ENCODE measurements around the gene ST3GAL2. TPM values are rescaled to one million over a fixed set of nuclear protein-coding genes. Genes with fewer than 3 reads are reported as not detected.
A peak's percentile ranks its signal among the peaks of the same experiment; 100 is the strongest.

Gene ST3GAL2
- total and polyA plus RNA-seq, 9 of the 15 experiments (the other 6 are each of a cell fraction or from before 2014, with no cell fraction given), result 1.5 to 108 (median 34.3) TPM

DNA sequence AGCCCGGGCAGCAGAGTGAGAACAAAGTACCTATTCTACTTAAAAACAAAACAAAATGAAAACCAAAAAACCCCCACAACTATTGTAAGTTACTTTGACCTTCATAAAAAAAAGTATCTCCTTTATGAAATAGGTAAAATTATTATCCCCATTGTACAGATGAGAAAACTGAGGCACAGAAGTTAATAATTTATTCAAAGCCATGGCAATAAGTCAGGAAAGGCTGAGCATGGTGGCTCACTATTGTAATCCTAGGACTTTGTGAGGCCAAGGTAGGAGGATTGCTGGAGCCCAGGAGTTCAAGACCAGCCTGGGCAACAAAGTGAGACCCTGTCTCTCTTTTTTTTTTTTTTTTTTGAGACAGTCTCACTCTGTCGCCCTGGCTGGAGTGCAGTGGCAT, 46.0 kb upstream of the ST3GAL2 start:
- CTCF ChIA-PET (ENCODE audit: low intra/inter-chr PET ratio), result no interaction called here
- no peak overlapping the region for H3K4me3 ChIP-seq
- FAIRE-seq, result no peak
- peaks cover 52% of the 10 kb centered on the region; the same call in 2 of the 3 replicates for H3K36me3 ChIP-seq (ENCODE audit: control insufficient read depth, insufficient read depth, low read length)
- POLR2A ChIA-PET, result no interaction called here
- BruUV-seq (replicated peaks), result no TSS peak
- no peak overlapping the region for H3K27ac ChIP-seq (ENCODE audit: extremely low read depth, low read depth, low read length)
- intact Hi-C loops (cut with micrococcal nuclease) (no loop called here), in situ Hi-C loops (cut with MboI) (no loop called here)
- no peak overlapping the region for H2AFZ ChIP-seq (ENCODE audit: low read depth, low read length)
- DNase-seq (ENCODE audit: extremely low read depth in 1 of 4, low spot score in 3 of 4), result no peak
- H3K9me1 ChIP-seq (ENCODE audit: control insufficient read depth, insufficient read depth, low read length), result peaks cover 3% of the 10 kb centered on the region
- ATAC-seq, result no peak
- no peaks in the 10 kb centered on the region; the same call in 1 of the 2 replicates for H4K20me1 ChIP-seq (replicated peaks; ENCODE audit: control insufficient read depth, insufficient read depth, low read length)
- WGBS (ENCODE audit: insufficient coverage, low coverage, missing lambda C conversion rate), result 90% methylated on average over 1 of the region's 2 CpGs
- no peaks in the 10 kb centered on the region for H3K9me3 ChIP-seq (replicated peaks; ENCODE audit: control insufficient read depth, insufficient read depth, low read depth, low read length)
- H3K79me2 ChIP-seq (ENCODE audit: control insufficient read depth, insufficient read depth, low read length), result no peaks in the 10 kb centered on the region
- no peaks in the 10 kb centered on the region; a peak in 1 of 5 replicates for H3K4me1 ChIP-seq (replicated peaks in 1 of 2; ENCODE audit: control insufficient read depth in 2 of 2, insufficient read depth in 2 of 2, low read length in 2 of 2)
- no peaks in the 10 kb centered on the region for H3K27me3 ChIP-seq (ENCODE audit: control insufficient read depth in 2 of 2, insufficient read depth in 2 of 2, low read length in 2 of 2)
- no peak overlapping the region for H3K9ac ChIP-seq (ENCODE audit: insufficient read depth in 1 of 2, low read depth in 2 of 2, low read length in 2 of 2)
- H3K4me2 ChIP-seq (ENCODE audit: insufficient read depth, low read length), result no peak overlapping the region
- TF ChIP-seq NR3C1 (CRISPR knock-in tag; IDR thresholded peaks at IDR 0.05) (no peak), CCNT2 (IDR thresholded peaks at IDR 0.05; ENCODE audit: borderline replicate concordance, extremely low read depth, insufficient read length, low read depth, low read length) (no peak), POLR2H (tag; IDR thresholded peaks at IDR 0.05; ENCODE audit: low read depth) (no peak), BHLHE40 (IDR thresholded peaks at IDR 0.05; ENCODE audit: low read length) (no peak), RCOR1 (IDR thresholded peaks at IDR 0.05; ENCODE audit: borderline replicate concordance in 1 of 2, low read depth in 2 of 2, low read length in 2 of 2) (0 out of 4 replicates have a peak, but pooled peaks of 1 of the 2 experiments have one; percentile 13), RBM25 (IDR thresholded peaks at IDR 0.05; ENCODE audit: low read depth, low read length, severe bottlenecking) (peak; percentile 79), CBX8 (IDR thresholded peaks at IDR 0.05; ENCODE audit: borderline replicate concordance, extremely low read depth, low read depth, low read length, poor library complexity, severe bottlenecking) (no peak), ZNF12 (CRISPR knock-in tag; IDR thresholded peaks at IDR 0.05) (no peak), GABPB2 (CRISPR knock-in tag; conservative IDR thresholded peaks at IDR 0.05) (no peak), PRPF4 (IDR thresholded peaks at IDR 0.05; ENCODE audit: insufficient read depth, low read depth, low read length, poor library complexity, severe bottlenecking) (no peak), ZNF197 (CRISPR knock-in tag; IDR thresholded peaks at IDR 0.05; ENCODE audit: low read depth) (no peak), ADNP (tag; IDR thresholded peaks at IDR 0.05) (peak; percentile 77; the same call in 1 of the 2 replicates), ZNF121 (CRISPR knock-in tag; conservative IDR thresholded peaks at IDR 0.05) (peak; percentile 46; the same call in 1 of the 2 replicates), SETDB1 (IDR thresholded peaks at IDR 0.05; ENCODE audit: low read length) (no peak), BCOR (IDR thresholded peaks at IDR 0.05) (peak; percentile 75), ZNF764 (CRISPR knock-in tag; IDR thresholded peaks at IDR 0.05; ENCODE audit: low read depth) (no peak), KDM1A (IDR thresholded peaks at IDR 0.05) (peak; percentile 66 to 73; a peak in 3 of 4 replicates), SAP30 (IDR thresholded peaks at IDR 0.05; ENCODE audit: borderline replicate concordance, insufficient read depth, low read depth, low read length, poor library complexity, severe bottlenecking) (no peak)
- TF ChIP-seq, protein P1, sequence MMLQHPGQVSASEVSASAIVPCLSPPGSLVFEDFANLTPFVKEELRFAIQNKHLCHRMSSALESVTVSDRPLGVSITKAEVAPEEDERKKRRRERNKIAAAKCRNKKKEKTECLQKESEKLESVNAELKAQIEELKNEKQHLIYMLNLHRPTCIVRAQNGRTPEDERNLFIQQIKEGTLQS (IDR thresholded peaks at IDR 0.05), result no peak
- TF ChIP-seq, protein P1 (CRISPR knock-in tag; conservative IDR thresholded peaks at IDR 0.05), result no peak
- TF ChIP-seq, protein P2, sequence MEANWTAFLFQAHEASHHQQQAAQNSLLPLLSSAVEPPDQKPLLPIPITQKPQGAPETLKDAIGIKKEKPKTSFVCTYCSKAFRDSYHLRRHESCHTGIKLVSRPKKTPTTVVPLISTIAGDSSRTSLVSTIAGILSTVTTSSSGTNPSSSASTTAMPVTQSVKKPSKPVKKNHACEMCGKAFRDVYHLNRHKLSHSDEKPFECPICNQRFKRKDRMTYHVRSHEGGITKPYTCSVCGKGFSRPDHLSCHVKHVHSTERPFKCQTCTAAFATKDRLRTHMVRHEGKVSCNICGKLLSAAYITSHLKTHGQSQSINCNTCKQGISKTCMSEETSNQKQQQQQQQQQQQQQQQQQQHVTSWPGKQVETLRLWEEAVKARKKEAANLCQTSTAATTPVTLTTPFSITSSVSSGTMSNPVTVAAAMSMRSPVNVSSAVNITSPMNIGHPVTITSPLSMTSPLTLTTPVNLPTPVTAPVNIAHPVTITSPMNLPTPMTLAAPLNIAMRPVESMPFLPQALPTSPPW (CRISPR knock-in tag; IDR thresholded peaks at IDR 0.05), result no peak

Data from K562 (cell line).